ENCODE data around the gene SCUBE1. TPM values are rescaled to one million over a fixed set of nuclear protein-coding genes. Genes with fewer than 3 reads are reported as not detected.

SCUBE1 gene
- total and polyA plus RNA-seq, 10 of the 15 experiments (the other 5 are each of a cell fraction or from before 2014, with no cell fraction given): not detected

DNA sequence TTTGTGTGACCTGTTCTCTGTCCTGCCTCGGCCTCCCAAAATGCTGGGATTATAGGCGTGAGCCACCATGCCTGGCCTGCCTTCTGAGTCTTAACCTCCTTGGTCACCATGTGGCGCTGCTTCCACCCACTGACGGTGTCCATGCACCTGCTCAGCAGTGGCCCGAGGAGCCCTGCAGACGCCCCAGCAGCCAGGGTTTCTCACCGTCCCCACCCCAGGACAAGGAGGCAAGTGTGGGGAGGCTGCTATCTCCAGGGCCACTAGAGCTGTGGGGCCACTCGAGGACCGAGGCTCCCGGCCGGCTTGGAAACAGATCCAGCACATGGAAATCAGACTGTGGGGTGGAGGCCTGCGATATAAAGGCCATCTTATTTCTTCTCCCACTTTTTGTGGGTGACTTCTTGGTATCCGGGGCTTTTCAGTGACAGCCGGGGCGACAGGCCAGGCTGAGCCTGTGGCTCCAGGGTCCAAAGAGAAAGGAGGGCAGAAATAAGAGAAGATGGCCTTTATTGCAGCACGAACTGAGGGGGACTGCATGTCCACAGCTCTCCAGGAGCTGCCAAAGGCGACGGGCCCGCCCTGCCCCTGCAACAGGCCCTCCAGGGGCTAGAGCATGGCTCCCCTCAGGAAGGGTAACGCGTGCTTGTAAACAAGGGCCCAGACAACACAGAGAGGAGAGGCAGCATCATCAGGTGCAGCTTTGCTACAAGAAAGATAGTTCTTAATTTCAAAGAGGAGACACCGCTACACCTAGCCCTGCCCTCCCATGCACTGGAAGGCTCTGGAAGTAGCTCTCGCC, 176.8 kb downstream of the SCUBE1 start:
- H3K79me2 ChIP-seq (ENCODE audit: control insufficient read depth, insufficient read depth, low read length): no peaks in the 10 kb centered on the region
- no peaks in the 10 kb centered on the region for H4K20me1 ChIP-seq (ENCODE audit: control insufficient read depth, insufficient read depth)
- no peak overlapping the region for H3K4me2 ChIP-seq (ENCODE audit: control insufficient read depth, insufficient read depth)
- H3K36me3 ChIP-seq (ENCODE audit: control insufficient read depth in 2 of 2, insufficient read depth in 2 of 2, low read length in 1 of 2): peaks cover 0 to 2% of the 10 kb centered on the region in 2 experiments; a peak in 3 of 4 replicates
- DNase-seq (ENCODE audit: low read depth, low spot score) (no peak), ATAC-seq (no peak), FAIRE-seq (no peak)
- WGBS (ENCODE audit: insufficient coverage, insufficient replicate concordance, low lambda C conversion rate, missing lambda C conversion rate): 92% methylated on average over 23 of the region's 23 CpGs
- H3K27ac ChIP-seq (ENCODE audit: control insufficient read depth, insufficient read depth): no peak overlapping the region
- intact Hi-C loops (cut with micrococcal nuclease; ENCODE audit: unreplicated experiment): no loop called here
- SMC1A ChIA-PET (ENCODE audit: uncharacterized antibody, unreplicated experiment): no interaction called here
- RAD21 ChIA-PET (ENCODE audit: unreplicated experiment): no interaction called here
- no peak overlapping the region for H3K9ac ChIP-seq (ENCODE audit: control insufficient read depth, insufficient read depth, low read length)
- no peak for TF ChIP-seq GATAD2B (conservative IDR thresholded peaks at IDR 0.05; ENCODE audit: low read depth)
- no peak for TF ChIP-seq CREB1 (IDR thresholded peaks at IDR 0.05; ENCODE audit: low read depth)
- no peak for TF ChIP-seq BMI1 (IDR thresholded peaks at IDR 0.05; ENCODE audit: borderline replicate concordance)
- TF ChIP-seq TBL1XR1 (IDR thresholded peaks at IDR 0.05; ENCODE audit: low read depth, low read length): no peak
- TF ChIP-seq SMC3 (IDR thresholded peaks at IDR 0.05; ENCODE audit: borderline replicate concordance, low read length): no peak
- TF ChIP-seq NFIC (IDR thresholded peaks at IDR 0.05; ENCODE audit: low read depth, low read length): no peak
- no peak for TF ChIP-seq ZNF384 (IDR thresholded peaks at IDR 0.05; ENCODE audit: borderline replicate concordance, low read depth, low read length)
- no peak for TF ChIP-seq ASH2L (IDR thresholded peaks at IDR 0.05; ENCODE audit: borderline replicate concordance, low read depth)
- no peak overlapping the region for H2AFZ ChIP-seq (ENCODE audit: control insufficient read depth, low read depth, low read length)
- H3K4me1 ChIP-seq (ENCODE audit: control insufficient read depth, insufficient read depth, low read length): no peaks in the 10 kb centered on the region; the same call in 1 of the 2 replicates
- in situ Hi-C loops (cut with MboI): no loop called here
- no peak overlapping the region for H3K4me3 ChIP-seq
- no TSS peak for BruUV-seq (replicated peaks)
- CTCF ChIA-PET: no interaction called here
- POLR2A ChIA-PET: no interaction called here
- no peaks in the 10 kb centered on the region for H3K27me3 ChIP-seq (replicated peaks in 1 of 2; ENCODE audit: control insufficient read depth in 2 of 2, insufficient read depth in 2 of 2, low read length in 1 of 2)
- no peaks in the 10 kb centered on the region for H3K9me3 ChIP-seq (replicated peaks; ENCODE audit: control insufficient read depth, insufficient read depth, low read length)

DNA sequence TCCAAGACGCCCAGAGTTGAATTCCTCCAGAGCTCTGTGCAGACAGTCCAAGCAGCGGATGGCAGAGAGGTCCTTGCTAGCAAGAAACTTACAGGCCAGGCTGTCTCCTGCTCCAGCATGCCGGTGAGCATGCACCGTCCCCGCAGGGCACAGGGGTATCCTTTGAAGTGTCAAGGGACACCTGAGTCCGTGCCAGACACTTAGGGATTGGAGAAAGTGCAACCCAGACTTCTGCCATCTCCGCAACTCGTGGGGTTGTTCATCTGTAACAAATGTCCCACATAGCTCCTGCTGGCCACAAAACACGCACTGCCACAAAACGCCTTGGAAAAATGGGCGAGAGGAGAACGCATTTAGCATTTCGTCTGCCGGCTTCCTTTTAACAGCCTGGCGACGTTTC, 178.5 kb downstream of the SCUBE1 start:
- ChIA-PET CTCF (no interaction called here), SMC1A (ENCODE audit: uncharacterized antibody, unreplicated experiment) (no interaction called here)

More for the DNA sequence above, 178.5 kb downstream of the SCUBE1 start:
- ATAC-seq (no peak), DNase-seq (ENCODE audit: low read depth, low spot score) (no peak), FAIRE-seq (no peak)
- H3K27ac ChIP-seq (ENCODE audit: control insufficient read depth, insufficient read depth): no peak overlapping the region
- TF ChIP-seq JUNB (IDR thresholded peaks at IDR 0.05): no peak
- TF ChIP-seq, protein P1, sequence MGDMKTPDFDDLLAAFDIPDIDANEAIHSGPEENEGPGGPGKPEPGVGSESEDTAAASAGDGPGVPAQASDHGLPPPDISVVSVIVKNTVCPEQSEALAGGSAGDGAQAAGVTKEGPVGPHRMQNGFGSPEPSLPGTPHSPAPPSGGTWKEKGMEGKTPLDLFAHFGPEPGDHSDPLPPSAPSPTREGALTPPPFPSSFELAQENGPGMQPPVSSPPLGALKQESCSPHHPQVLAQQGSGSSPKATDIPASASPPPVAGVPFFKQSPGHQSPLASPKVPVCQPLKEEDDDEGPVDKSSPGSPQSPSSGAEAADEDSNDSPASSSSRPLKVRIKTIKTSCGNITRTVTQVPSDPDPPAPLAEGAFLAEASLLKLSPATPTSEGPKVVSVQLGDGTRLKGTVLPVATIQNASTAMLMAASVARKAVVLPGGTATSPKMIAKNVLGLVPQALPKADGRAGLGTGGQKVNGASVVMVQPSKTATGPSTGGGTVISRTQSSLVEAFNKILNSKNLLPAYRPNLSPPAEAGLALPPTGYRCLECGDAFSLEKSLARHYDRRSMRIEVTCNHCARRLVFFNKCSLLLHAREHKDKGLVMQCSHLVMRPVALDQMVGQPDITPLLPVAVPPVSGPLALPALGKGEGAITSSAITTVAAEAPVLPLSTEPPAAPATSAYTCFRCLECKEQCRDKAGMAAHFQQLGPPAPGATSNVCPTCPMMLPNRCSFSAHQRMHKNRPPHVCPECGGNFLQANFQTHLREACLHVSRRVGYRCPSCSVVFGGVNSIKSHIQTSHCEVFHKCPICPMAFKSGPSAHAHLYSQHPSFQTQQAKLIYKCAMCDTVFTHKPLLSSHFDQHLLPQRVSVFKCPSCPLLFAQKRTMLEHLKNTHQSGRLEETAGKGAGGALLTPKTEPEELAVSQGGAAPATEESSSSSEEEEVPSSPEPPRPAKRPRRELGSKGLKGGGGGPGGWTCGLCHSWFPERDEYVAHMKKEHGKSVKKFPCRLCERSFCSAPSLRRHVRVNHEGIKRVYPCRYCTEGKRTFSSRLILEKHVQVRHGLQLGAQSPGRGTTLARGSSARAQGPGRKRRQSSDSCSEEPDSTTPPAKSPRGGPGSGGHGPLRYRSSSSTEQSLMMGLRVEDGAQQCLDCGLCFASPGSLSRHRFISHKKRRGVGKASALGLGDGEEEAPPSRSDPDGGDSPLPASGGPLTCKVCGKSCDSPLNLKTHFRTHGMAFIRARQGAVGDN (IDR thresholded peaks at IDR 0.05): no peak
- no peak for TF ChIP-seq GATAD2B (conservative IDR thresholded peaks at IDR 0.05; ENCODE audit: low read depth)
- TF ChIP-seq, protein P2, sequence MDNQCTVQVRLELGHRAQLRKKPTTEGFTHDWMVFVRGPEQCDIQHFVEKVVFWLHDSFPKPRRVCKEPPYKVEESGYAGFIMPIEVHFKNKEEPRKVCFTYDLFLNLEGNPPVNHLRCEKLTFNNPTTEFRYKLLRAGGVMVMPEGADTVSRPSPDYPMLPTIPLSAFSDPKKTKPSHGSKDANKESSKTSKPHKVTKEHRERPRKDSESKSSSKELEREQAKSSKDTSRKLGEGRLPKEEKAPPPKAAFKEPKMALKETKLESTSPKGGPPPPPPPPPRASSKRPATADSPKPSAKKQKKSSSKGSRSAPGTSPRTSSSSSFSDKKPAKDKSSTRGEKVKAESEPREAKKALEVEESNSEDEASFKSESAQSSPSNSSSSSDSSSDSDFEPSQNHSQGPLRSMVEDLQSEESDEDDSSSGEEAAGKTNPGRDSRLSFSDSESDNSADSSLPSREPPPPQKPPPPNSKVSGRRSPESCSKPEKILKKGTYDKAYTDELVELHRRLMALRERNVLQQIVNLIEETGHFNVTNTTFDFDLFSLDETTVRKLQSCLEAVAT (IDR thresholded peaks at IDR 0.05): no peak
- POLR2A ChIA-PET: no interaction called here
- H3K27me3 ChIP-seq (replicated peaks in 1 of 2; ENCODE audit: control insufficient read depth in 2 of 2, insufficient read depth in 2 of 2, low read length in 1 of 2): no peaks in the 10 kb centered on the region
- in situ Hi-C loops (cut with MboI) (no loop called here), intact Hi-C loops (cut with micrococcal nuclease; ENCODE audit: unreplicated experiment) (no loop called here)
- no peaks in the 10 kb centered on the region for H3K9me3 ChIP-seq (replicated peaks; ENCODE audit: control insufficient read depth, insufficient read depth, low read length)
- no peaks in the 10 kb centered on the region; the same call in 1 of the 2 replicates for H3K4me1 ChIP-seq (ENCODE audit: control insufficient read depth, insufficient read depth, low read length)
- no peaks in the 10 kb centered on the region; a peak in 3 of 4 replicates for H3K36me3 ChIP-seq (ENCODE audit: control insufficient read depth in 2 of 2, insufficient read depth in 2 of 2, low read length in 1 of 2)
- H3K79me2 ChIP-seq (ENCODE audit: control insufficient read depth, insufficient read depth, low read length): no peaks in the 10 kb centered on the region
- WGBS (ENCODE audit: insufficient coverage, insufficient replicate concordance, low lambda C conversion rate, missing lambda C conversion rate): 41% methylated on average over 16 of the region's 16 CpGs
- no peak overlapping the region for H3K4me3 ChIP-seq
- no peak overlapping the region for H3K9ac ChIP-seq (ENCODE audit: control insufficient read depth, insufficient read depth, low read length)
- H4K20me1 ChIP-seq (ENCODE audit: control insufficient read depth, insufficient read depth): no peaks in the 10 kb centered on the region
- no peak overlapping the region for H3K4me2 ChIP-seq (ENCODE audit: control insufficient read depth, insufficient read depth)
- RAD21 ChIA-PET (ENCODE audit: unreplicated experiment): no interaction called here
- no TSS peak for BruUV-seq (replicated peaks)
- no peak overlapping the region for H2AFZ ChIP-seq (ENCODE audit: control insufficient read depth, low read depth, low read length)

Measured in GM12878 (cell line).